CD1c-positive myeloid dendritic cell (primary cell): Measurements from ENCODE around the gene C8A.

Source experiments
- DNase-seq: peaks from one replicate; pipeline ENCODE4 v3.0.0-alpha.2; 2016; ENCODE audit errors: extremely low spot score

The C8A gene

GRCh38 chr1:56890229-56890628 is 35.6 kb downstream of the C8A start:
- no peak for DNase-seq

GRCh38 chr1:56894014-56894413 is 39.4 kb downstream of the C8A start:
- no peak for DNase-seq

- DNase-seq: no peak
Measured at GRCh38 chr1:56897150-56898004, 42.8 kb downstream of the C8A start.

- DNase-seq: no peak
Measured at GRCh38 chr1:56898005-56898373, 43.4 kb downstream of the C8A start.

- DNase-seq: no peak
Measured at GRCh38 chr1:56898879-56899278, 44.3 kb downstream of the C8A start.

GRCh38 chr1:56901716-56902115 is 47.1 kb downstream of the C8A start:
- DNase-seq: no peak

GRCh38 chr1:56903778-56904177 is 49.2 kb downstream of the C8A start:
- no peak for DNase-seq

GRCh38 chr1:56904663-56905397 is 50.2 kb downstream of the C8A start:
- DNase-seq: no peak

GRCh38 chr1:56905667-56906066 is 51.1 kb downstream of the C8A start:
- DNase-seq: no peak

GRCh38 chr1:56908619-56909221 is 54.1 kb downstream of the C8A start:
- no peak for DNase-seq

- peak; percentile 65 for DNase-seq
Measured at GRCh38 chr1:56910441-56910985, 55.9 kb downstream of the C8A start.

- DNase-seq: no peak
Measured at GRCh38 chr1:56911098-56911938, 56.7 kb downstream of the C8A start.

- DNase-seq: no peak
Measured at GRCh38 chr1:56912325-56912724, 57.7 kb downstream of the C8A start.

GRCh38 chr1:56915960-56916359 is 61.4 kb downstream of the C8A start:
- DNase-seq: no peak

GRCh38 chr1:56916630-56917029 is 62.0 kb downstream of the C8A start:
- no peak for DNase-seq

GRCh38 chr1:56917356-56917755 is 62.8 kb downstream of the C8A start:
- DNase-seq: no peak

- DNase-seq: no peak
Measured at GRCh38 chr1:56920591-56921001, 66.0 kb downstream of the C8A start.

- DNase-seq: no peak
Measured at GRCh38 chr1:56921479-56921878, 66.9 kb downstream of the C8A start.

GRCh38 chr1:56922070-56922469 is 67.5 kb downstream of the C8A start:
- no peak for DNase-seq

- no peak for DNase-seq
Measured at GRCh38 chr1:56922507-56922906, 67.9 kb downstream of the C8A start.

- DNase-seq: no peak
Measured at GRCh38 chr1:56923201-56923600, 68.6 kb downstream of the C8A start.

GRCh38 chr1:56924116-56924515 is 69.5 kb downstream of the C8A start:
- DNase-seq: no peak
